Measurements from ENCODE around the gene RBM20. TPM values are rescaled to one million over a fixed set of nuclear protein-coding genes. Genes with fewer than 3 reads are reported as not detected.

RBM20 gene
- total and polyA plus RNA-seq, 2 donors from 2014 or later, result 0.88 to 2.1 TPM

DNA sequence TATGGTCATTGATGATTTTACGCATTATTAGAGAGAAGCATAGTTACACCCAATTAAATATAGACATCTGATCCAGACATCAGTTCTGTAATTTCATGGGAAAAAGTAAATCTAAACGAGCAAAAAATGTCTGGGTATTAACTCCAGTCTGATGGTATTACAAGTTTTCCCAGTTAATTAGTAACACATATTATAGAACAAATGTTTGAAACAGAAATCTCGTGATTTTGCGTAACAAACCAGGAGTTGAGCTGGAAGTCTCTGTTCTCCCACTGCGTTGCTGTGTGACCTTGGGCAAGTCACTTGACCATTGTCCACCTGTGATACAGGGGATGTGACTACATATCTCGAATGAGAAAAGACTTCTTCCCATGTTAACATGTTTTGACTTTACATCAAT is 43.3 kb downstream of the RBM20 start:
- H3K4me3 ChIP-seq (ENCODE audit: low read length in 3 of 3), result no peak overlapping the region
- FAIRE-seq (no peak), DNase-seq (no peak)
- H3K4me1 ChIP-seq (ENCODE audit: control insufficient read depth in 2 of 3, insufficient read depth in 2 of 3, low read depth in 1 of 3, low read length in 3 of 3), result no peaks in the 10 kb centered on the region
- no peaks in the 10 kb centered on the region for H3K27me3 ChIP-seq (ENCODE audit: control insufficient read depth, insufficient read depth, low read length)
- H3K9me3 ChIP-seq (ENCODE audit: control insufficient read depth in 2 of 3, insufficient read depth in 1 of 3, low read length in 3 of 3), result peaks cover 0 to 8% (median 0%) of the 10 kb centered on the region in 3 donors
- H3K36me3 ChIP-seq (ENCODE audit: control insufficient read depth in 2 of 3, insufficient read depth in 3 of 3, low read length in 3 of 3), result no peaks in the 10 kb centered on the region
- no peak overlapping the region for H3K27ac ChIP-seq (ENCODE audit: low read depth in 2 of 2, low read length in 2 of 2)
- intact Hi-C loops (cut with DNase I), result no loop called here
- H3K9ac ChIP-seq (ENCODE audit: low read length in 3 of 3), result no peak overlapping the region
- TF ChIP-seq CTCF (IDR thresholded peaks at IDR 0.05; ENCODE audit: borderline replicate concordance, extremely low read depth, insufficient read depth), result no peak

GRCh38 chr10:110691139-110691538 is 47.0 kb downstream of the RBM20 start:
- no peaks in the 10 kb centered on the region for H3K4me1 ChIP-seq (ENCODE audit: control insufficient read depth in 2 of 3, insufficient read depth in 2 of 3, low read depth in 1 of 3, low read length in 3 of 3)
- no peak for FAIRE-seq
- H3K36me3 ChIP-seq (ENCODE audit: control insufficient read depth in 2 of 3, insufficient read depth in 3 of 3, low read length in 3 of 3), result no peaks in the 10 kb centered on the region
- no peak overlapping the region for H3K27ac ChIP-seq (ENCODE audit: low read depth in 2 of 2, low read length in 2 of 2)
- intact Hi-C loops (cut with DNase I), result no loop called here
- H3K27me3 ChIP-seq (ENCODE audit: control insufficient read depth, insufficient read depth, low read length), result no peaks in the 10 kb centered on the region
- H3K9ac ChIP-seq (ENCODE audit: low read length in 3 of 3), result no peak overlapping the region
- TF ChIP-seq CTCF (IDR thresholded peaks at IDR 0.05; ENCODE audit: borderline replicate concordance, extremely low read depth, insufficient read depth), result no peak
- peaks cover 0 to 16% (median 0%) of the 10 kb centered on the region in 3 donors for H3K9me3 ChIP-seq (ENCODE audit: control insufficient read depth in 2 of 3, insufficient read depth in 1 of 3, low read length in 3 of 3)
- no peak overlapping the region for H3K4me3 ChIP-seq (ENCODE audit: low read length in 3 of 3)
- no peak for DNase-seq

DNA sequence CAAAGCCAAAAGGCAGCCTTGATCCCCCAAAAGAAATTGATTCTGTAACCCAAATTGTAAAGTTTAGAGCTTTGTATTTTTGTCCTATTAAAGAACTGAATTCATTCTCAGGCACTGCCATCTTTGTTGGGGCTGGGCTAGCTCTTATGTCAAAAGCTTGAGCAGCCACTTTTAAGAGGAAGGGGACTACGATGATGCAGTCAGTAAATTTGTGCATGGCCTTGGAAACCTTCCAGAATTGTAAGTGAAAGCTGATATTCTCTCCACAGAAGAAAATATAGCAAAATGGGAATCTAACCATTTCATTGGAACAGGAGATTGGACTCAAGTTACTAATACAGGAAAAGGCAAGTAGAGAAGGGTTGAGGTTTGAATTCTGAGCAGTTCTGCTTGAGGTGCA is 50.1 kb downstream of the RBM20 start:
- FAIRE-seq, result no peak
- no peak overlapping the region for H3K9ac ChIP-seq (ENCODE audit: low read length in 3 of 3)

More for the DNA sequence above, 50.1 kb downstream of the RBM20 start:
- intact Hi-C loops (cut with DNase I), result no loop called here
- no peak for TF ChIP-seq CTCF (IDR thresholded peaks at IDR 0.05; ENCODE audit: borderline replicate concordance, extremely low read depth, insufficient read depth)
- peaks cover 0 to 16% (median 0%) of the 10 kb centered on the region in 3 donors for H3K9me3 ChIP-seq (ENCODE audit: control insufficient read depth in 2 of 3, insufficient read depth in 1 of 3, low read length in 3 of 3)
- H3K27ac ChIP-seq (ENCODE audit: low read depth in 2 of 2, low read length in 2 of 2), result no peak overlapping the region
- H3K4me3 ChIP-seq (ENCODE audit: low read length in 3 of 3), result no peak overlapping the region
- H3K36me3 ChIP-seq (ENCODE audit: control insufficient read depth in 2 of 3, insufficient read depth in 3 of 3, low read length in 3 of 3), result no peaks in the 10 kb centered on the region
- H3K4me1 ChIP-seq (ENCODE audit: control insufficient read depth in 2 of 3, insufficient read depth in 2 of 3, low read depth in 1 of 3, low read length in 3 of 3), result no peaks in the 10 kb centered on the region
- DNase-seq, result no peak
- no peaks in the 10 kb centered on the region for H3K27me3 ChIP-seq (ENCODE audit: control insufficient read depth, insufficient read depth, low read length)
